SU-DHL-6 (cell line): Measurements from ENCODE around the gene NMNAT2.

ENCODE experiments used
- H2AFZ ChIP-seq: fragments of 200-600 bp; sonication (generic); 2 replicates; pipeline ENCODE4 v1.6.1; 2014; ENCODE audit warnings: low read depth, mild to moderate bottlenecking, moderate library complexity, mixed read lengths, antibody characterized with exemption, low read length; ENCODE audit not compliant: severe bottlenecking
- H3F3A ChIP-seq: fragments of 200-600 bp; shearing (Covaris generic); 2 replicates; pipeline ENCODE4 v1.6.0; 2016; ENCODE audit warnings: antibody characterized with exemption, mild to moderate bottlenecking; ENCODE audit not compliant: insufficient read depth
- H3K27ac ChIP-seq: fragments of 200-600 bp; sonication (generic); 2 replicates; pipeline ENCODE4 v1.5.1; 2016; ENCODE audit warnings: low read depth, mild to moderate bottlenecking, low read length, moderate library complexity, mixed read lengths
- H3K27me3 ChIP-seq: fragments of 200-600 bp; sonication (generic), shearing (Covaris generic); 2 replicates; pipeline ENCODE4 v1.6.0; 2014; ENCODE audit warnings: mild to moderate bottlenecking, low read length
- H3K36me3 ChIP-seq: fragments of 200-600 bp; sonication (generic); 2 replicates; pipeline ENCODE4 v1.6.1; 2014; ENCODE audit warnings: mild to moderate bottlenecking, low read length, mixed read lengths
- H3K4me2 ChIP-seq: fragments of 300-600, 200-600 bp; shearing (Covaris generic), sonication (generic); 2 replicates; pipeline ENCODE4 v1.6.0; 2014; ENCODE audit warnings: low read length, low read depth, mild to moderate bottlenecking; ENCODE audit not compliant: poor library complexity, severe bottlenecking
- H3K4me3 ChIP-seq: fragments of 200-600 bp; sonication (generic); 2 replicates; pipeline ENCODE4 v1.5.1; 2014; ENCODE audit warnings: antibody characterized with exemption, low read length, mild to moderate bottlenecking, mixed read lengths; ENCODE audit not compliant: insufficient read depth, poor library complexity, severe bottlenecking
- H3K79me2 ChIP-seq: fragments of 200-600 bp; sonication (generic); 2 replicates; pipeline ENCODE4 v1.6.1; 2014; ENCODE audit warnings: mild to moderate bottlenecking, low read length, moderate library complexity; ENCODE audit not compliant: insufficient read depth
- H3K9ac ChIP-seq: fragments of 200-600 bp; sonication (generic); 2 replicates; pipeline ENCODE4 v1.7.0; 2014; ENCODE audit warnings: mild to moderate bottlenecking, low read length
- H3K9me2 ChIP-seq: fragments of 200-600 bp; sonication (generic); replicated peaks from 2 replicates; pipeline ENCODE4 v1.6.1; 2014; ENCODE audit warnings: low read length; ENCODE audit not compliant: insufficient read depth
- H3K9me3 ChIP-seq: fragments of 200-600 bp; sonication (generic); 2 replicates; pipeline ENCODE4 v1.6.1; 2014; ENCODE audit warnings: low read length, mixed read lengths; ENCODE audit not compliant: insufficient read depth
- H4K20me1 ChIP-seq: fragments of 200-600 bp; sonication (generic); 2 replicates; pipeline ENCODE4 v1.6.1; 2014; ENCODE audit warnings: low read depth, mild to moderate bottlenecking, antibody characterized with exemption, low read length, moderate library complexity, mixed read lengths
- CTCF ChIP-seq: fragments of 200-600 bp; sonication (generic); IDR thresholded peaks from one replicate; pipeline ENCODE4 v1.5.1; 2017; ENCODE audit warnings: antibody characterized with exemption, mild to moderate bottlenecking, low read length, moderate library complexity; ENCODE audit not compliant: insufficient read depth, poor library complexity, severe bottlenecking
- EZH2phosphoT487 ChIP-seq: fragments of 200-600 bp; sonication (generic), shearing (Covaris generic); conservative IDR thresholded peaks from 2 replicates; pipeline ENCODE4 v1.6.1; 2018; ENCODE audit warnings: mild to moderate bottlenecking, antibody characterized with exemption, low read length, moderate library complexity, mixed read lengths

Gene NMNAT2

GRCh38 chr1:183289051-183289496 lies 129.1 kb downstream of the NMNAT2 start:
- Histone ChIP-seq H3K27me3 (no peaks in the 10 kb centered on the region), H3K9me3 (no peaks in the 10 kb centered on the region), H3F3A (no peaks in the 10 kb centered on the region), H3K36me3 (no peaks in the 10 kb centered on the region), H2AFZ (no peak overlapping the region), H3K9me2 (no peaks in the 10 kb centered on the region), H4K20me1 (no peaks in the 10 kb centered on the region), H3K9ac (no peak overlapping the region), H3K4me2 (no peak overlapping the region), H3K27ac (no peak overlapping the region), H3K4me3 (no peak overlapping the region), H3K79me2 (no peaks in the 10 kb centered on the region)
- TF ChIP-seq EZH2phosphoT487 (no peak), CTCF (no peak)

GRCh38 chr1:183288583-183288982 lies 129.6 kb downstream of the NMNAT2 start:
- Histone ChIP-seq H2AFZ (no peak overlapping the region), H3K79me2 (no peaks in the 10 kb centered on the region)
- TF ChIP-seq EZH2phosphoT487 (no peak), CTCF (no peak)

GRCh38 chr1:183287191-183287675 lies 130.9 kb downstream of the NMNAT2 start:
- H3K36me3 ChIP-seq, result no peaks in the 10 kb centered on the region
- no peak overlapping the region for H3K4me3 ChIP-seq
- no peaks in the 10 kb centered on the region for H3K9me2 ChIP-seq
- no peaks in the 10 kb centered on the region for H3K79me2 ChIP-seq
- H3F3A ChIP-seq, result no peaks in the 10 kb centered on the region
- no peaks in the 10 kb centered on the region for H3K27me3 ChIP-seq
- no peak overlapping the region for H3K4me2 ChIP-seq
- H3K9ac ChIP-seq, result no peak overlapping the region
- H2AFZ ChIP-seq, result no peak overlapping the region
- TF ChIP-seq EZH2phosphoT487 (no peak), CTCF (no peak)
- H3K9me3 ChIP-seq, result no peaks in the 10 kb centered on the region
- H3K27ac ChIP-seq, result no peak overlapping the region
- no peaks in the 10 kb centered on the region for H4K20me1 ChIP-seq

More at GRCh38 chr1:183288583-183288982, 129.6 kb downstream of the NMNAT2 start:
- Histone ChIP-seq H3K9me2 (no peaks in the 10 kb centered on the region), H3K4me3 (no peak overlapping the region), H3K27ac (no peak overlapping the region), H3K27me3 (no peaks in the 10 kb centered on the region), H3K9me3 (no peaks in the 10 kb centered on the region), H4K20me1 (no peaks in the 10 kb centered on the region), H3F3A (no peaks in the 10 kb centered on the region), H3K36me3 (no peaks in the 10 kb centered on the region), H3K4me2 (no peak overlapping the region), H3K9ac (no peak overlapping the region)
